GM20431 (cell line): Measurements from ENCODE around the gene COL9A1.

Source experiments
- in situ Hi-C: fragments of 300-500 bp; cut with MseI, MboI; formaldehyde crosslinking; loops from one replicate; pipeline ENCODE4 v1.15.0; 2020; ENCODE audit warnings: low sequenced_read_pairs; ENCODE audit not compliant: unreplicated experiment

COL9A1 gene

GRCh38 chr6:70298068-70298467 lies 4.8 kb downstream of the COL9A1 start:
- in situ Hi-C loops, result no loop called here

- in situ Hi-C loops, result no loop called here
These were observed 10.7 kb downstream of the COL9A1 start for GRCh38 chr6:70292193-70292592.

GRCh38 chr6:70289299-70289698 lies 13.6 kb downstream of the COL9A1 start:
- in situ Hi-C loops, result no loop called here

GRCh38 chr6:70286905-70287304 lies 16.0 kb downstream of the COL9A1 start:
- in situ Hi-C loops, result no loop called here

- in situ Hi-C loops, result no loop called here
These were observed 17.7 kb downstream of the COL9A1 start for GRCh38 chr6:70285201-70285600.

- in situ Hi-C loops, result no loop called here
These were observed 19.9 kb downstream of the COL9A1 start for GRCh38 chr6:70282919-70283461.

- in situ Hi-C loops, result no loop called here
These were observed 20.5 kb downstream of the COL9A1 start for GRCh38 chr6:70282312-70282918.

GRCh38 chr6:70281923-70282311 lies 21.0 kb downstream of the COL9A1 start:
- in situ Hi-C loops, result no loop called here

GRCh38 chr6:70280400-70280853 lies 22.5 kb downstream of the COL9A1 start:
- in situ Hi-C loops, result no loop called here

- in situ Hi-C loops, result no loop called here
These were observed 25.4 kb downstream of the COL9A1 start for GRCh38 chr6:70277470-70277869.

GRCh38 chr6:70274338-70274737 lies 28.5 kb downstream of the COL9A1 start:
- in situ Hi-C loops, result no loop called here

GRCh38 chr6:70272071-70272470 lies 30.8 kb downstream of the COL9A1 start:
- in situ Hi-C loops, result no loop called here

GRCh38 chr6:70270287-70271005 lies 32.4 kb downstream of the COL9A1 start:
- in situ Hi-C loops, result no loop called here

GRCh38 chr6:70266142-70266541 lies 36.7 kb downstream of the COL9A1 start:
- in situ Hi-C loops, result no loop called here

- in situ Hi-C loops, result no loop called here
These were observed 38.6 kb downstream of the COL9A1 start for GRCh38 chr6:70264306-70264705.

GRCh38 chr6:70258483-70258882 lies 44.4 kb downstream of the COL9A1 start:
- in situ Hi-C loops, result no loop called here

GRCh38 chr6:70257768-70258273 lies 45.1 kb downstream of the COL9A1 start:
- in situ Hi-C loops, result no loop called here

GRCh38 chr6:70254784-70255183 lies 48.1 kb downstream of the COL9A1 start:
- in situ Hi-C loops, result no loop called here

- in situ Hi-C loops, result no loop called here
These were observed 49.0 kb downstream of the COL9A1 start for GRCh38 chr6:70253923-70254322.

- in situ Hi-C loops, result no loop called here
These were observed 50.3 kb downstream of the COL9A1 start for GRCh38 chr6:70252604-70253003.

- in situ Hi-C loops, result no loop called here
These were observed 56.8 kb downstream of the COL9A1 start for GRCh38 chr6:70246118-70246517.
